OCI-M2 (cell line): Measurements from ENCODE around the gene RASA3.
"Not testable (repeated sequence)": the region's sequence is repeated elsewhere in the genome, so short reads cannot be mapped to it uniquely, and the experiment has no call there.

Experiments
- DNase-seq: peaks from one replicate; lab custom pipeline; 2025; ENCODE audit not compliant: unreplicated experiment; lab: John Stamatoyannopoulos, UW

The RASA3 gene

GRCh38 chr13:114127473-114128347, 4.7 kb downstream of the RASA3 start:
- DNase-seq: no peak

- DNase-seq: no peak
Observed at GRCh38 chr13:114126789-114127472, 5.5 kb downstream of the RASA3 start.

GRCh38 chr13:114126086-114126485, 6.3 kb downstream of the RASA3 start:
- DNase-seq: not testable (repeated sequence)

- no peak for DNase-seq
Observed at GRCh38 chr13:114125589-114125988, 6.8 kb downstream of the RASA3 start.

- no peak for DNase-seq
Observed at GRCh38 chr13:114124921-114125320, 7.5 kb downstream of the RASA3 start.

- no peak for DNase-seq
Observed at GRCh38 chr13:114124431-114124830, 8.0 kb downstream of the RASA3 start.

- no peak for DNase-seq
Observed at GRCh38 chr13:114123876-114124275, 8.5 kb downstream of the RASA3 start.

- DNase-seq: no peak
Observed at GRCh38 chr13:114123448-114123847, 9.0 kb downstream of the RASA3 start.

GRCh38 chr13:114122591-114123211, 9.7 kb downstream of the RASA3 start:
- no peak for DNase-seq

GRCh38 chr13:114122127-114122511, 10.3 kb downstream of the RASA3 start:
- DNase-seq: no peak

- DNase-seq: no peak
Observed at GRCh38 chr13:114121496-114122126, 10.8 kb downstream of the RASA3 start.

GRCh38 chr13:114121031-114121430, 11.4 kb downstream of the RASA3 start:
- DNase-seq: no peak

GRCh38 chr13:114120591-114121011, 11.8 kb downstream of the RASA3 start:
- no peak for DNase-seq

- no peak for DNase-seq
Observed at GRCh38 chr13:114119196-114119595, 13.2 kb downstream of the RASA3 start.

GRCh38 chr13:114118511-114119123, 13.8 kb downstream of the RASA3 start:
- no peak for DNase-seq

- no peak for DNase-seq
Observed at GRCh38 chr13:114118086-114118485, 14.3 kb downstream of the RASA3 start.

GRCh38 chr13:114117341-114117874, 15.0 kb downstream of the RASA3 start:
- DNase-seq: not testable (repeated sequence)

- no peak for DNase-seq
Observed at GRCh38 chr13:114116734-114117133, 15.7 kb downstream of the RASA3 start.

GRCh38 chr13:114115796-114116195, 16.6 kb downstream of the RASA3 start:
- no peak for DNase-seq

- peak; percentile 7 for DNase-seq
Observed at GRCh38 chr13:114115191-114115671, 17.2 kb downstream of the RASA3 start.
